Measurements from ENCODE around the gene SNAPIN.

- TF ChIP-seq CTCF (IDR thresholded peaks at IDR 0.05; ENCODE audit: low read length) (no peak), EZH2 (IDR thresholded peaks at IDR 0.05; ENCODE audit: borderline replicate concordance, low read length) (no peak)
These were observed 30.3 kb downstream of the SNAPIN start for GRCh38 chr1:153688736-153689328.
